Adrenal gland (tissue), 12 donors: ENCODE data around the gene NDP. TPM values are rescaled to one million over a fixed set of nuclear protein-coding genes. Genes with fewer than 3 reads are reported as not detected.
A peak's percentile ranks its signal among the peaks of the same experiment; 100 is the strongest.

Experiments used
- DNase-seq, 7 donors: peaks; one replicate each; pipeline ENCODE4 v3.0.0-alpha.2; 2019 to 2020
- H3K27ac ChIP-seq, 5 donors: fragments of 200-600 bp; sonication (generic) in 4 of 5; 1 replicate in 3 of 5; 2 replicates in 2 of 5; pipeline versions ENCODE4 v1.5.1 to v1.8.0; 2016 to 2020; ENCODE audit warnings: mild to moderate bottlenecking in 1 of 5
- H3K27me3 ChIP-seq: fragments of 200-600 bp; 2 replicates; pipeline ENCODE4 v1.8.0; 2021
- H3K36me3 ChIP-seq, 2 donors: fragments of 200-600 bp; replicated peaks in 1 of 2; 1 replicate in 1 of 2; 2 replicates in 1 of 2; pipeline versions ENCODE4 v1.5.1 to v1.8.0; 2018 to 2022
- H3K4me1 ChIP-seq, 2 donors: fragments of 200-600 bp; replicated peaks in 1 of 2; 1 replicate in 1 of 2; 2 replicates in 1 of 2; pipeline versions ENCODE4 v1.5.1 to v1.8.0; 2018 to 2021
- H3K4me3 ChIP-seq, 4 donors: fragments of 200-600 bp; sonication (generic) in 3 of 4; one replicate each; pipeline ENCODE4 v1.5.1; 2016 to 2018
- H3K9me3 ChIP-seq, 3 donors: fragments of 200-600 bp; sonication (generic) in 1 of 3; replicated peaks in 1 of 3; 1 replicate in 2 of 3; 2 replicates in 1 of 3; pipeline versions ENCODE4 v1.5.1 to v1.8.0; 2016 to 2021
- POLR2A ChIP-seq, 2 donors: fragments of 450-650 bp; IDR thresholded peaks; one replicate each; pipeline ENCODE4 v1.6.1; 2017; ENCODE audit warnings: antibody characterized with exemption in 2 of 2, mild to moderate bottlenecking in 2 of 2, moderate library complexity in 1 of 2
- WGBS, 4 donors: extraction: QIAGEN DNeasy Blood & Tissue Kit in 2 of 4; methylation state at CpG; one replicate each; pipeline versions ENCODE4 v1.1.5 to v1.1.7; 2013 to 2017; 5-methylcytosine and 5-hydroxymethylcytosine counted together
- intact Hi-C, 2 donors: fragments of 100-400 bp; cut with DNase I; formaldehyde crosslinking; loops; one replicate each; pipeline versions ENCODE4 v1.14.1 to v1.15.0; 2022 to 2023
- polyA plus RNA-seq, 3 donors: library from polyadenylated mRNA; stranded (reverse); fragments of 200-250 nt in 2 of 3; fragments of 350-450 nt in 1 of 3; fragmentation: Illumina TruSeq in 1 of 3; extraction: RNeasy Lipid Tissue Mini Kit (QIAGEN cat#74804) in 1 of 3; gene quantifications; one replicate each; pipeline ENCODE4 v1.2.3, GENCODE V29; 2013 to 2014
- total RNA-seq, 9 donors: library from RNA; depleted of rRNA in 4 of 9; stranded (reverse); fragments of >200 nt in 4 of 9; fragments of 120-200 nt in 1 of 9; fragmentation: NEBNext Ultra II Directional in 1 of 9; extraction: Animal tissue kit (Norgen Biotek cat#: 25700) in 1 of 9; gene quantifications; one replicate each; pipeline versions ENCODE4 v1.1.0 to v1.2.4, GENCODE V29; 2013 to 2023
- TF ChIP-seq, protein P1 (sequence below), 6 experiments: fragments of 450-650 bp in 4 of 6; fragments of 200-600 bp in 2 of 6; sonication (generic) in 1 of 6; IDR thresholded peaks; 1 replicate in 5 of 6; 2 replicates in 1 of 6; pipeline versions ENCODE4 v1.5.1 to v1.8.0; 2016 to 2021; ENCODE audit warnings: antibody characterized with exemption in 6 of 6, mild to moderate bottlenecking in 2 of 6, moderate library complexity in 1 of 6
- donor health status: healthy with polysubstance abuse.
- donor health status: Bipolar disorder and iron deficiency.
- donor health status: DM: yes; HTN: yes; CAD: no.
- donor health status: DM: no; HTN: no; CAD: no.
- donor health status: DM: no; HTN: no; CAD: no.
- donor health status: DM: yes; HTN: yes; CAD: no.

The NDP gene
- total and polyA plus RNA-seq, 12 donors, result 0.07 to 4.3 (median 0.41) TPM; not detected in 4

DNA sequence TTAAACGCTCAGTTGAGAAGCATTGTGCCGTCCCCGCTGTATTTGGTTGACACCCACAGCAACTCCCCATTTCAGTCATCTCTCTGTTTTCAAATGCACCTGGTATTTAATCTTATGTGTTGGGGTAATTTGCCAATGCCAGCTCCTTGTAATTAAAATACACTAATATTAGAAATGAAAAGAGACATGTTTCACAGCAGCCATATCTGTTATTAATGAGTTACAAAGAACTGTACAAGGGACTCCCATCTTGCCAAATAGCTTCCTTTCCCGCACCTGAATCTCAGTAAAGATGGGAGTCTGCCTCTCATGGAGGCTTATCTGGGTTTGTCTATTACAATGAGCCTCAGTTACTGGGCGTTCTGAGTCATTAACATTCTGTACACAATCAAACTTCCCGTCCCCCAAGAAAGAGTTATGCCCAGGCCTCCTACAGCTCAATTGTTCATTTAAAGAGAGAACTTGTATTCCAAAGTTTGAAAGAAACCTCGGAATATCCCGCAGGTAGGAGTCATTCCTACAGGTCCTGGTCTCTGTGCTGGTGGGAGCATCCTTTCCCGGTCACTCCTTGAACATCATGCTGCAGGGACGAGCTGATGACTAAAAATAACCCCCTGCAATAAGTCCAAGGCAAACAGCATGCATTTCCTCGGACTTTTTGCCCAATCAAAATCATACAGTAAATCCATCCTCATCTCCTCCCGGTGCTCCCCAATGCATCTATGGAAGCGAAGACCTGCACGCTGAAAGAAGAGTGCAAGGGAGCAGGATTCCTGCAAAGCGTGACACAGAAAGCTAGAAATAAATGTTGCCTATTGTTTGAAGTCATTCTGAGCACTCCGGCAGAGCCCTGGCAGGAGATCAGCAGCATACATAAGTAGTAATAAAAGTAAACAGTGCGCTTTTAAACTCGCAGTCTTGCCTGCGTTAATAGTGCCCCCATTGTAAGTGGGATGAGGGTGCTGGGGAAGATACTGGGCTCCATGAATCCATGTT, 926 bp downstream of the NDP start:
- intact Hi-C loops, result no loop called here
- Histone ChIP-seq H3K4me1 (no peaks in the 10 kb centered on the region), H3K27ac (no peak overlapping the region), H3K4me3 (no peak overlapping the region), H3K36me3 (no peaks in the 10 kb centered on the region), H3K9me3 (no peaks in the 10 kb centered on the region), H3K27me3 (peaks cover 43% of the 10 kb centered on the region)
- no peak for DNase-seq
- TF ChIP-seq POLR2A (IDR thresholded peaks at IDR 0.05), result no peak
- TF ChIP-seq, protein P1, sequence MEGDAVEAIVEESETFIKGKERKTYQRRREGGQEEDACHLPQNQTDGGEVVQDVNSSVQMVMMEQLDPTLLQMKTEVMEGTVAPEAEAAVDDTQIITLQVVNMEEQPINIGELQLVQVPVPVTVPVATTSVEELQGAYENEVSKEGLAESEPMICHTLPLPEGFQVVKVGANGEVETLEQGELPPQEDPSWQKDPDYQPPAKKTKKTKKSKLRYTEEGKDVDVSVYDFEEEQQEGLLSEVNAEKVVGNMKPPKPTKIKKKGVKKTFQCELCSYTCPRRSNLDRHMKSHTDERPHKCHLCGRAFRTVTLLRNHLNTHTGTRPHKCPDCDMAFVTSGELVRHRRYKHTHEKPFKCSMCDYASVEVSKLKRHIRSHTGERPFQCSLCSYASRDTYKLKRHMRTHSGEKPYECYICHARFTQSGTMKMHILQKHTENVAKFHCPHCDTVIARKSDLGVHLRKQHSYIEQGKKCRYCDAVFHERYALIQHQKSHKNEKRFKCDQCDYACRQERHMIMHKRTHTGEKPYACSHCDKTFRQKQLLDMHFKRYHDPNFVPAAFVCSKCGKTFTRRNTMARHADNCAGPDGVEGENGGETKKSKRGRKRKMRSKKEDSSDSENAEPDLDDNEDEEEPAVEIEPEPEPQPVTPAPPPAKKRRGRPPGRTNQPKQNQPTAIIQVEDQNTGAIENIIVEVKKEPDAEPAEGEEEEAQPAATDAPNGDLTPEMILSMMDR (IDR thresholded peaks at IDR 0.05), result no peak
- WGBS, 4 donors, result 48 to 62% (median 59%) methylated on average over 15 to 19 of the region's 19 CpGs

DNA sequence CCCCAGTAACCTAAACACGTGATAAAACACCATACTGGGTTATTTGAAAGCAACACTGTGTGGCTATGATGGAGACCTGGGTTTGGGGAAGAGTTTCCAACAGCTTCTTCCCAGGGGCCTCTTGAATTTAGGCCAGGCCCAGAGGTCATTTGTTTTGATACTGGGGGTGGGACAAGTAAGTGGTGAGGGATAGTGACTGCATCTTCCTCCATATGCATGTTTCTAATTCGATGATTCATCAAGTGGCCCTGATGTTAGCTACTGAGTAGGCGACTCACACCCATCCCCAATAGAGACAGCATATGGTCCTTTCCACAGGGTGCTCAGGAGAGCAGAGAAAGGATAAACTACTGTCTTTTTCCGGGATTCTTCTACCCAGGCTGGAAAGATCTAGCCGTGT, 2.7 kb downstream of the NDP start:
- DNase-seq, result no peak
- Histone ChIP-seq H3K4me3 (no peak overlapping the region), H3K27me3 (peaks cover 44% of the 10 kb centered on the region), H3K9me3 (no peaks in the 10 kb centered on the region), H3K36me3 (no peaks in the 10 kb centered on the region), H3K27ac (no peak overlapping the region), H3K4me1 (no peaks in the 10 kb centered on the region)
- WGBS, 4 donors, result 59 to 86% (median 73%) methylated on average over 5 of the region's 5 CpGs
- intact Hi-C loops, result no loop called here
- no peak for TF ChIP-seq POLR2A (IDR thresholded peaks at IDR 0.05)
- TF ChIP-seq, protein P1 (IDR thresholded peaks at IDR 0.05), result no peak

DNA sequence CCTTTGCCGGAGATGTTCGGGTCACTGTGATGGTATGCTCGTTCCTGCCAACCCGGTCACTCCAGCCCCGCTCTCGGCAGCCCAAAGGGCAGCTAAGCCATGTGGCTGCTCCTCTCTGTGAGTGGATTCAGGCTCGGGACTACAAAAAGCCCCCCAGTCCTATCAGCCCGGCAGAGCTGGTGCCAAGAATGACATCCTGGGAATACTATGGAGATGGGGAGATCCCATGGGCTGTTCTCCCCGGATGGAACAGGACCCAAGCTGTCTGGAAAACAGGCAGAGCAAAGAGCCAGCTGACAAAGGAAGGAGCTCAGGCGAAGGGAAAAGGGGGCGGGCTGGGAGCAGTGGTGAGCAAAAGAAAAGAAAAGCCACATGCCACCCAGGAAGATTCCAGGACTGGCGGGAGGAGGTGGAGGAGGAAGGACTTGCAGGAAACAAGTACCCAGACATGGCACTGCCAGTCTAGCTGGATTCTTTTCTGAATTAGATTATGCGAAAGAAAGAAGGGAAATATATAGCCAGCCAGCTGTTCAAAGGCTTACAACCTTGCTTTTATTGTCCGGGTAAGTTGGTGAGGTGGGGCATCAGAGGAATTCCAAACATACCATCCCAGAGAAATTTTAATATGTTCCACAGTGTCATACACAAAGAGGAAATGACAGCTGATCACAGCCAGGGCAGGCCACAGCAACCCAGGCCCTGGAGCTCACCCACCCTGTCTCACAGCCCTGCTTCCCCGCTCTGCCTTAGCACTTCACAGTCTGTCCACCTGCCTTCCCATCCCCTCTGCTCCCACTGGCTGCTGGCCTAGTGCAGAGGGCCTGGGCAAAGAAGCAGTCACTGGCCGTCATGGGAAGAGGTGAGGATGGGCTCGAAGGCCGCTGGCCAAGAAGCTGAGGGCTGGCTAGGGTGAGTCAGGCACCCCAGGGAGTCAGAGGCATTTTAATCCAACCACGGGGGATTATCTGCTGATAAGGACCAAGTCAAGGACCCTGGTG, 3.4 kb downstream of the NDP start:
- Histone ChIP-seq H3K9me3 (no peaks in the 10 kb centered on the region), H3K36me3 (no peaks in the 10 kb centered on the region), H3K4me1 (no peaks in the 10 kb centered on the region), H3K27me3 (peaks cover 48% of the 10 kb centered on the region), H3K4me3 (no peak overlapping the region), H3K27ac (no peak overlapping the region)
- 61 to 90% (median 77%) methylated on average over 10 to 19 of the region's 19 CpGs for WGBS, 4 donors
- intact Hi-C loops, result loop anchor here in 1 of 2 donors (10.0 kb wide), 1 partner anchor 55 kb away; no protein-coding TSS in a partner anchor
- TF ChIP-seq, protein P1 (IDR thresholded peaks at IDR 0.05), result no peak
- no peak for TF ChIP-seq POLR2A (IDR thresholded peaks at IDR 0.05)
- DNase-seq, result peak in 2 of 7 donors; percentile 16 to 31
